IMR-90 (cell line): ENCODE data around the gene PILRA. TPM values are rescaled to one million over a fixed set of nuclear protein-coding genes. Genes with fewer than 3 reads are reported as not detected.

Experiments used
- ATAC-seq: fragments of 200-7000 bp; cut with Tn5 transposase; 2 replicates; pipeline ENCODE4 v1.9.1; 2020; ENCODE audit warnings: low read depth, mild to moderate bottlenecking, moderate library complexity
- BruUV-seq: library from RNA; stranded (reverse); fragments of 400-500 nt; replicated peaks from 2 replicates; lab custom pipeline; 2021; lab: Mats Ljungman, UMichigan
- CTCF ChIA-PET: fragments of 300-600 bp; formaldehyde crosslinking; extraction: SDS; loops from one replicate; lab custom pipeline; 2021; ENCODE audit warnings: antibody characterized with exemption; lab: Yijun Ruan, JAX
- POLR2A ChIA-PET: fragments of 300-600 bp; sonication (Branson Sonifier 250); formaldehyde crosslinking; loops from one replicate; lab custom pipeline; 2022; ENCODE audit warnings: antibody characterized with exemption; ENCODE audit not compliant: unreplicated experiment; lab: Charles Lee
- DNase-seq: peaks from one replicate; pipeline ENCODE4 v3.0.0; 2013
- H2AFZ ChIP-seq: replicated peaks from 2 replicates; pipeline ENCODE3; 2013; ENCODE audit warnings: low read length, mild to moderate bottlenecking; ENCODE audit not compliant: poor library complexity
- H2AK5ac ChIP-seq: 2 replicates; pipeline ENCODE4 v1.6.1; 2013; ENCODE audit warnings: low read depth, low read length, inconsistent platforms
- H2AK9ac ChIP-seq: replicated peaks from 2 replicates; pipeline ENCODE3; 2013; ENCODE audit warnings: mild to moderate bottlenecking, low read depth, low read length, moderate library complexity; ENCODE audit not compliant: poor library complexity
- H2BK120ac ChIP-seq: 2 replicates; pipeline ENCODE4 v1.6.1; 2013; ENCODE audit warnings: low read depth, low read length, inconsistent platforms
- H2BK15ac ChIP-seq: 3 replicates; pipeline ENCODE4 v1.6.1; 2013; ENCODE audit warnings: low read depth, low read length, inconsistent platforms
- H2BK20ac ChIP-seq: 2 replicates; pipeline ENCODE4 v1.6.1; 2013; ENCODE audit warnings: low read depth, mild to moderate bottlenecking, inconsistent platforms, low read length, moderate library complexity
- H2BK5ac ChIP-seq: 2 replicates; pipeline ENCODE4 v1.6.1; 2013; ENCODE audit warnings: mild to moderate bottlenecking, low read depth, low read length, inconsistent platforms; ENCODE audit not compliant: poor library complexity, severe bottlenecking
- H3K14ac ChIP-seq: replicated peaks from 2 replicates; pipeline ENCODE4 v1.6.1; 2013; ENCODE audit warnings: low read depth, low read length, inconsistent platforms
- H3K18ac ChIP-seq: 2 replicates; pipeline ENCODE4 v1.6.1; 2013; ENCODE audit warnings: low read depth, low read length, control low read depth
- H3K23ac ChIP-seq: 2 replicates; pipeline ENCODE4 v1.6.1; 2013; ENCODE audit warnings: low read depth, low read length, inconsistent platforms
- H3K27ac ChIP-seq: 2 replicates; pipeline ENCODE4 v1.5.1; 2013; ENCODE audit warnings: mild to moderate bottlenecking, control low read depth, low read length; ENCODE audit not compliant: insufficient read depth
- H3K27me3 ChIP-seq: 2 replicates; pipeline ENCODE4 v1.6.1; 2013; ENCODE audit warnings: low read length; ENCODE audit not compliant: control insufficient read depth, insufficient read depth
- H3K36me3 ChIP-seq: 2 replicates; pipeline ENCODE4 v1.6.1; 2013; ENCODE audit warnings: low read length, mixed read lengths; ENCODE audit not compliant: control insufficient read depth, insufficient read depth
- H3K4ac ChIP-seq: 2 replicates; pipeline ENCODE4 v1.6.1; 2013; ENCODE audit warnings: low read depth, low read length, inconsistent platforms
- H3K4me1 ChIP-seq: 2 replicates; pipeline ENCODE4 v1.6.1; 2013; ENCODE audit warnings: low read length, mixed read lengths; ENCODE audit not compliant: control insufficient read depth, insufficient read depth
- H3K4me2 ChIP-seq: 2 replicates; pipeline ENCODE4 v1.6.1; 2013; ENCODE audit warnings: low read depth, mild to moderate bottlenecking, control low read depth, low read length, moderate library complexity
- H3K4me3 ChIP-seq: 2 replicates; pipeline ENCODE4 v1.5.1; 2013; ENCODE audit warnings: low read depth, mild to moderate bottlenecking, control low read depth, low read length, moderate library complexity; ENCODE audit not compliant: insufficient read depth
- H3K56ac ChIP-seq: 2 replicates; pipeline ENCODE4 v1.6.1; 2013; ENCODE audit warnings: low read length, inconsistent platforms; ENCODE audit not compliant: insufficient read depth; ENCODE audit errors: extremely low read depth
- H3K79me1 ChIP-seq, 2 experiments: 2 replicates each; pipeline ENCODE4 v1.6.1; 2013; ENCODE audit warnings: low read length in 2 of 2, inconsistent platforms in 1 of 2, low read depth in 1 of 2
- H3K9ac ChIP-seq: 2 replicates; pipeline ENCODE4 v1.6.1; 2013; ENCODE audit warnings: low read depth, low read length, control low read depth
- H3K9me1 ChIP-seq: 2 replicates; pipeline ENCODE4 v1.6.1; 2013; ENCODE audit warnings: low read length, inconsistent platforms; ENCODE audit not compliant: insufficient read depth
- H3K9me3 ChIP-seq: 2 replicates; pipeline ENCODE4 v1.6.1; 2013; ENCODE audit warnings: low read length; ENCODE audit not compliant: control insufficient read depth, insufficient read depth
- H4K20me1 ChIP-seq: 2 replicates; pipeline ENCODE4 v1.6.1; 2013; ENCODE audit warnings: low read length, inconsistent platforms; ENCODE audit not compliant: insufficient read depth
- H4K5ac ChIP-seq: 2 replicates; pipeline ENCODE4 v1.6.1; 2013; ENCODE audit warnings: mild to moderate bottlenecking, low read depth, low read length, control low read depth
- H4K8ac ChIP-seq, 2 experiments: 2 replicates each; pipeline ENCODE4 v1.6.1; 2013; ENCODE audit warnings: low read depth in 2 of 2, low read length in 2 of 2, control low read depth in 1 of 2, inconsistent platforms in 1 of 2
- H4K91ac ChIP-seq: 2 replicates; pipeline ENCODE4 v1.6.1; 2013; ENCODE audit warnings: low read depth, low read length, inconsistent platforms; ENCODE audit not compliant: insufficient read depth
- BHLHE40 ChIP-seq: fragments of 150-350 bp; IDR thresholded peaks from 2 replicates; pipeline ENCODE4 v1.6.1; 2016; ENCODE audit warnings: mild to moderate bottlenecking, low read depth, low read length
- CEBPB ChIP-seq: IDR thresholded peaks from 2 replicates; pipeline ENCODE4 v1.6.1; 2012; ENCODE audit warnings: low read depth, low read length, improper control_type of control experiment
- CHD1 ChIP-seq: IDR thresholded peaks from 2 replicates; pipeline ENCODE4 v1.6.1; 2012; ENCODE audit warnings: low read depth, low read length, improper control_type of control experiment
- CTCF ChIP-seq: conservative IDR thresholded peaks from 2 replicates; pipeline ENCODE4 v1.5.1; 2012; ENCODE audit warnings: mild to moderate bottlenecking, low read depth, low read length, improper control_type of control experiment
- ELK1 ChIP-seq: fragments of 150-350 bp; IDR thresholded peaks from 2 replicates; pipeline ENCODE4 v1.6.1; 2016; ENCODE audit warnings: low read depth, mild to moderate bottlenecking, low read length, moderate library complexity, borderline replicate concordance
- FOS ChIP-seq: fragments of 150-350 bp; IDR thresholded peaks from 2 replicates; pipeline ENCODE4 v1.6.1; 2016; ENCODE audit warnings: low read depth, low read length
- MAFK ChIP-seq: IDR thresholded peaks from 2 replicates; pipeline ENCODE4 v1.6.1; 2012; ENCODE audit warnings: low read depth, low read length, improper control_type of control experiment
- MAZ ChIP-seq: IDR thresholded peaks from 2 replicates; pipeline ENCODE4 v1.6.1; 2012; ENCODE audit warnings: low read depth, mild to moderate bottlenecking, low read length, improper control_type of control experiment, moderate library complexity, borderline replicate concordance
- MXI1 ChIP-seq: IDR thresholded peaks from 2 replicates; pipeline ENCODE4 v1.6.1; 2012; ENCODE audit warnings: low read depth, mild to moderate bottlenecking, low read length, moderate library complexity, borderline replicate concordance
- NFE2L2 ChIP-seq: fragments of 150-350 bp; IDR thresholded peaks from 2 replicates; pipeline ENCODE4 v1.6.1; 2016; ENCODE audit warnings: low read depth, mild to moderate bottlenecking, low read length
- POLR2A ChIP-seq: IDR thresholded peaks from 2 replicates; pipeline ENCODE4 v1.6.1; 2012; ENCODE audit warnings: mild to moderate bottlenecking, low read depth, low read length
- RAD21 ChIP-seq: IDR thresholded peaks from 2 replicates; pipeline ENCODE4 v1.6.1; 2012; ENCODE audit warnings: low read length, improper control_type of control experiment
- RCOR1 ChIP-seq: IDR thresholded peaks from 2 replicates; pipeline ENCODE4 v1.6.1; 2012; ENCODE audit warnings: mild to moderate bottlenecking, low read length, improper control_type of control experiment; ENCODE audit not compliant: insufficient replicate concordance
- RFX5 ChIP-seq: IDR thresholded peaks from 2 replicates; pipeline ENCODE4 v1.8.0; 2012; ENCODE audit warnings: low read depth, mild to moderate bottlenecking, low read length, moderate library complexity
- SMC3 ChIP-seq: fragments of 150-350 bp; IDR thresholded peaks from 2 replicates; pipeline ENCODE4 v1.6.1; 2016; ENCODE audit warnings: low read depth, mild to moderate bottlenecking, antibody characterized with exemption, low read length, moderate library complexity
- USF2 ChIP-seq: fragments of 150-350 bp; IDR thresholded peaks from 2 replicates; pipeline ENCODE4 v1.6.1; 2017; ENCODE audit warnings: mild to moderate bottlenecking, antibody characterized with exemption, low read length, low read depth
- WGBS, 2 experiments: methylation state at CpG; one replicate each; pipeline versions ENCODE4 v1.1.5 to v1.1.7; 2013; ENCODE audit warnings: missing lambda C conversion rate in 2 of 2; ENCODE audit not compliant: insufficient read length in 1 of 2; ENCODE audit errors: extremely low coverage in 2 of 2; 5-methylcytosine and 5-hydroxymethylcytosine counted together
- dilution Hi-C: fragments of 300-500 bp; cut with HindIII; formaldehyde crosslinking; loops from one replicate; pipeline ENCODE4 v1.14.3; 2018; ENCODE audit warnings: low sequenced_read_pairs; ENCODE audit not compliant: unreplicated experiment
- in situ Hi-C: fragments of 300-500 bp; cut with MboI; formaldehyde crosslinking; loops from 3 replicates; pipeline ENCODE4 v1.14.3; 2019; ENCODE audit warnings: low sequenced_read_pairs, inconsistent platforms, mixed read lengths
- intact Hi-C: fragments of 100-400 bp; cut with micrococcal nuclease; formaldehyde crosslinking; loops from 2 replicates; pipeline ENCODE4 v1.10.0; 2022
- polyA plus RNA-seq, 3 experiments: library from polyadenylated mRNA; depleted of rRNA; stranded (reverse); fragments of >200 nt; gene quantifications; 2 replicates each; pipeline ENCODE4 v1.2.3, GENCODE V29; 2012; ENCODE audit warnings: low replicate concordance in 1 of 3
- total RNA-seq: library from RNA; depleted of rRNA; stranded (reverse); fragments of >200 nt; gene quantifications from 2 replicates; pipeline ENCODE4 v1.2.3, GENCODE V29; 2012

Gene PILRA
- total and polyA plus RNA-seq, 2 of the 4 experiments (the other 2 are of a cell fraction), result 0.56 TPM; not detected in 1

GRCh38 chr7:100342765-100343164, 30.5 kb upstream of the PILRA start:
- H2BK20ac ChIP-seq, result no peak overlapping the region
- H4K91ac ChIP-seq, result no peak overlapping the region
- no peak overlapping the region for H3K18ac ChIP-seq
- dilution Hi-C loops (no loop called here), intact Hi-C loops (no loop called here), in situ Hi-C loops (loop anchor here (10.0 kb wide), 1 partner anchor 208 kb away; no protein-coding TSS in a partner anchor)
- H3K4me3 ChIP-seq, result no peak overlapping the region
- peaks cover 15 to 23% of the 10 kb centered on the region in 2 experiments for H3K79me1 ChIP-seq
- H3K9me3 ChIP-seq, result no peaks in the 10 kb centered on the region
- WGBS, 2 experiments, result 80% methylated on average over 2 of the region's 6 CpGs; no CpG with 5 or more reads in 1 of the 2 experiments
- H3K4me1 ChIP-seq, result peaks cover 4% of the 10 kb centered on the region
- H3K14ac ChIP-seq, result no peak overlapping the region
- H2AK9ac ChIP-seq, result no peak overlapping the region
- H2BK15ac ChIP-seq, result no peak overlapping the region
- no peak overlapping the region for H3K9ac ChIP-seq
- no peak overlapping the region for H2AFZ ChIP-seq
- no peak overlapping the region for H4K5ac ChIP-seq
- H3K36me3 ChIP-seq, result peaks cover 27% of the 10 kb centered on the region
- no peak overlapping the region for H3K27ac ChIP-seq
- no TSS peak for BruUV-seq
- no peak overlapping the region for H2BK120ac ChIP-seq
- no peak overlapping the region for H3K56ac ChIP-seq
- H4K8ac ChIP-seq, result no peak overlapping the region
- no peak overlapping the region for H3K4me2 ChIP-seq
- TF ChIP-seq MAZ, result no peak
- TF ChIP-seq RAD21, result no peak
- TF ChIP-seq SMC3, result no peak
- TF ChIP-seq CHD1, result no peak
- TF ChIP-seq RFX5, result no peak
- TF ChIP-seq ELK1, result no peak
- no peak for TF ChIP-seq CEBPB
- TF ChIP-seq MAFK, result no peak
- no peak for TF ChIP-seq BHLHE40
- no peak for TF ChIP-seq USF2
- no peak for TF ChIP-seq RCOR1
- TF ChIP-seq POLR2A, result no peak
- no peak for TF ChIP-seq MXI1
- TF ChIP-seq NFE2L2, result no peak
- TF ChIP-seq FOS, result no peak
- TF ChIP-seq CTCF, result no peak
- H3K23ac ChIP-seq, result no peak overlapping the region
- no peak overlapping the region for H2BK5ac ChIP-seq
- POLR2A ChIA-PET, result no interaction called here
- H3K27me3 ChIP-seq, result no peaks in the 10 kb centered on the region
- H3K9me1 ChIP-seq, result no peaks in the 10 kb centered on the region
- peaks cover 4% of the 10 kb centered on the region; the same call in 1 of the 2 replicates for H4K20me1 ChIP-seq
- H2AK5ac ChIP-seq, result no peak overlapping the region
- CTCF ChIA-PET, result no interaction called here
- no peak for DNase-seq
- H3K4ac ChIP-seq, result no peak overlapping the region
- no peak for ATAC-seq
